NCI-H1105 (cell line): ENCODE results near the gene CYBRD1.
A peak's percentile ranks its signal among the peaks of the same experiment; 100 is the strongest.
"Not testable (repeated sequence)": the region's sequence is repeated elsewhere in the genome, so short reads cannot be mapped to it uniquely, and the experiment has no call there.

Source experiments
- DNase-seq: peaks from one replicate; lab custom pipeline; 2025; lab: John Stamatoyannopoulos, UW

CYBRD1 gene, protein sequence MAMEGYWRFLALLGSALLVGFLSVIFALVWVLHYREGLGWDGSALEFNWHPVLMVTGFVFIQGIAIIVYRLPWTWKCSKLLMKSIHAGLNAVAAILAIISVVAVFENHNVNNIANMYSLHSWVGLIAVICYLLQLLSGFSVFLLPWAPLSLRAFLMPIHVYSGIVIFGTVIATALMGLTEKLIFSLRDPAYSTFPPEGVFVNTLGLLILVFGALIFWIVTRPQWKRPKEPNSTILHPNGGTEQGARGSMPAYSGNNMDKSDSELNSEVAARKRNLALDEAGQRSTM

DNA sequence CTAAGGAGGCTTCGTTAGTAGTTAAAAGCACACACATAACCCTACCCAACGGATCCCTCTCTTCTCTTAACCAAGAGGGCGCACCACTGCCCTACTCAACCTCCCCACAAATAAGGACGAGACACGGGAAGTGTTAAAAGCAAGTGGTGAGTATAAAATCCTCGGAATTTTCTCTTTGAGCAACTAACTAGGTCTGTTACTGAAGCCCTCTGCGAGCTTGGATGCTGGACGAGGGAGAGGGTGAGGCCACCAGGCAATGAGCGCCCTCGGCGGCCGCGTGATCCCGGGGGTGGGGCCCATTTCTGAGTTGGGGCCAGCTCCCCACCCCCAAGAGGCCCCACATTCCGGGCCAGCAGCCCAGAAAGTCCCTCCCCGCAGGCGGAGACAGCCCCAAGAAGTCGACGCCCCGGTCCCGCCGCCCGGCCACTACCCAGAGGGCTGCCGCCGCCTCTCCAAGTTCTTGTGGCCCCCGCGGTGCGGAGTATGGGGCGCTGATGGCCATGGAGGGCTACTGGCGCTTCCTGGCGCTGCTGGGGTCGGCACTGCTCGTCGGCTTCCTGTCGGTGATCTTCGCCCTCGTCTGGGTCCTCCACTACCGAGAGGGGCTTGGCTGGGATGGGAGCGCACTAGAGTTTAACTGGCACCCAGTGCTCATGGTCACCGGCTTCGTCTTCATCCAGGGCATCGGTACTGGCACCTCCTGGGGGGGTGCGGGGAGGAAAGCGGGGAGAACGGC lies at the start of gene CYBRD1:
CYBRD1 (plus strand) TSS at position 423 of the 736 bp plus-strand sequence; CDS start at position 495, 72 bp downstream.
- peak; percentile 5 for DNase-seq

DNA sequence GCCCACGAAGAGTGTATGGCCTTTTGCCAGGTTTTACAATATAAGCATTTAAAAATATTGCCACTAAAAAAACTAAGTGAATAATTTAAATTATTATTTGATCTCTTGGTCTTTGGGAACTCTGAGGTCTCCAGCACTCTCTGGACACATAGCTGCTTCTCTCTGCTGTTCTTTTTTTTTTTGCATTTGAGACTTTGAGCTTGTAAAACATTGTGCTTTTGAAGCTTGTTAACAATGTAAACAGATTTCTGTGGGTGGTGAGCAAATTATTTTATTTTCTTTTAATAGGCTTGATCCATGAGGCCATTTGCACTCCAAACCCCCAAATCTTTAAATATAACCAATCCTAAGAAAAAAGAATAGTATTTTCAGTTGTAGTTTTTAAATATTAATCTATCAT lies 46.3 kb upstream of the CYBRD1 start:
- no peak for DNase-seq

DNA sequence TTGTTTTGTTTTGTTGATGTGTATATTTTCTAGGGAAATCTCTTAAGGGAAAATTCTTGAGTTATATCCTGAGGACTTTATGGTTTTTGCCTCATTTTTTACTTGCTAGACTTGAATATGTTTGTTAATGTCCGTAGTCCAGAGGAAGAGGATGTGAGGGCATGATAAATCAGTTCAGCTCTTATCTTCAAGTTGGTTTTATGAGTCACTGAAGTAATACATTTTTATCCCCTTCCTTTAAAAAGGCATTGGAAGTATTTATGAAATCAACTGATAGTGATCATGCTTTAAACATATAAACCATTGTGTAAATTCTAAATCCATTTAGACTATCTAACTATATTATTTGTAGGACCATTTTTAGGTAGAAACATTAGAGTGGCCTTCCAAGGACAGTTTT lies 43.9 kb upstream of the CYBRD1 start:
- no peak for DNase-seq

DNA sequence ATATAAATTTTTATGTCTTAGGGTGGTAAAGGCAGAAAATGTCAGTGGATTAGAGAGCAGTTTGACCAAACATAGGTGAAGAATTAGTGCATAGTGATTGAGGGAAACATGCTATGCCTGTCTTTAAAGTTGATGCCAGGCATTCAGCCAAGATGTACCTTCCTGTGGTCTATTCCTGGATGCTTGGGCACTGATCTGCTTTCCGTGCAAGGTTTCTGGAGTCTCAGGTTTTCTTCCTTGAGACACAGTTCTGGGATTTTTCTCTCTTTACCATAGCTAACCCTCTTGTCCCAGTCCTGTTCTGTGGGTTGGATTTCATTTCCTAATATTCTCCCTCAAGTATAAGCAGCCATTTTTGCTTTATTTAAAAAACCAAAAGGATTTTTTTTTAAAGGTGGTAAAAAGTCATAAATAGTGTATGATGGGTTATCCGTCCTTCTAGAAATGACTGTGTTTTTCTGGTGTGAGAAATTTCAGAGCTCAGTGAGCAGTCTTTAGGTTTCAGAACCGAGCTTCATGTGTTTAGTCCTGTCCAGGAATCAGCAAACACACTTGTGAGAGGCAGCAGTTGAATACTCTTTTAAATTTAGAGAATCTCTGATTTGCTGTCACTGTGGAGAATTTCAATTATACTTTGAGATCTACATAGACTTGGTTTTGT lies 43.0 kb upstream of the CYBRD1 start:
- DNase-seq = no peak

DNA sequence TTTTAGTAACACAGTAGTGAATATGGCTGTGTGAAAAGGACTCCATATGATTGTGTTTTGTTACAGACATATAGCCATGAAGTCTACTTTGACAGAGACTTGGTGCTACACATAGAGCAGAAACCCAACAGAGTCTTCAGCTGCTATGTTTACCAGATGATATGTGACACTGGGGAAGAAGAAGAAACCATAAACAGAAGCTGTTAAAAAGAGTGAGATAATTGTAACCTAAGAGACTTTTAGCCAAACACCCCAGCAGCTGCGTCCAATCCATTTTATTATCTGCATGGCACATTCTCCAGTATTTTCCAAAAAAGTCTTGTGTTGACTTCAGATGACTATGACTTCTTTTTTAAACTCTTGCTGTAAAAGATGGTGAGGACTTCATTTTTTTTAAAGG lies 41.4 kb upstream of the CYBRD1 start:
- no peak for DNase-seq

DNA sequence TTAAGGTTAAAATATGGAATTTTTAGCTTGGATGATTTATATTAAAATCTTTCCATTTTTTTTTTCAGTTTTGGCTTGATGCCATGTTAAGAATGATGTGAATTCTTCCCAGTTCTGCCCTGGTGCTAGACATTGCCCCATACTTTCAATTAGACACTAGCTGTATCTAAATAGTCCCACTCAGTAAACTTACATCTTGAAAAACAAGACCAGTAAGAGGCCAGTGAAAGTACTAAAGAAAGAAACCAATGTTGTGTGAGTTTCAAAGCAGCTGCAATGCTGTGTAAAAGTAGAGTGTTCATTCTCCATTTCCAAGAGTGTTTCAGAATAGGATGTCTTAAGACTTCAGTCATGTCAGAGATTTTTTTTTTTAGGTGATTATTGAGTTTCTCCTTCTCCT lies 40.0 kb upstream of the CYBRD1 start:
- DNase-seq = no peak

DNA sequence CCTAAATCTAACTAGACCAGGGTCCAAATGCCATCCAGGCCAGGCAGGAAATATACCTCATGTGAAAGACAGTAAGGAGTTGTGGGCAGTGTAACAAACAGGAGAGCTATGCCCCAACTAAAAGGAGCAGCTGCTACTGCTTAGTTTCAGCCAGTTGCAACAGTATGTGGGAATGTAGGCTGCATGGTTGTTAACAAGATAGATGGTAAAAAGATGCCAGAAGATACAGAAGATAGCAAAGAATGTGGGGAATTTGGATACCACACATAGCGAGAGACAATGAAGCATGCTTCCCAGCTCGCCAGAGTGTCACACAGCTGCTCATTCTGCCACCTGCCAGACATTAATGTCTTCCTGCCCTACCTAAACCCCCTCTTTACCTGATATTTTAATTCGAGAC lies 39.4 kb upstream of the CYBRD1 start:
- DNase-seq = no peak

DNA sequence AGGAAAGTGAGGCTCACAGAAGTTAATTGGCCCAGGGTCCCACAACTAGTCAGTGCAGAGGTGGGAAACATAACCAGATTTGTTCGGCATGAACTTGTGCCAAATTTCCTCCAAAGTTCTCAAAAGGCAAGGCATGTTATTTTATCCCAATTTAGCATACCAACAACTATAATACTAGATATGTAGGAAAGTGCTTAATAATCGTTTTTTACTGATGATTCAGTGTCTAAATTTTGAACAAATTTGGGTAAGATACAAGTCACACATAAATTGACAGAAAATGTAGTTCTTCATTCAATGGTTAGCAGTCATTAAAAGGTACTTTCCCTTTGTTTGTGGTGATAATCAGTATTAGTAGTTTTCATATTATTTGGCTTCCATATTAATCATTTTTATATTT lies 38.5 kb upstream of the CYBRD1 start:
- DNase-seq = no peak

DNA sequence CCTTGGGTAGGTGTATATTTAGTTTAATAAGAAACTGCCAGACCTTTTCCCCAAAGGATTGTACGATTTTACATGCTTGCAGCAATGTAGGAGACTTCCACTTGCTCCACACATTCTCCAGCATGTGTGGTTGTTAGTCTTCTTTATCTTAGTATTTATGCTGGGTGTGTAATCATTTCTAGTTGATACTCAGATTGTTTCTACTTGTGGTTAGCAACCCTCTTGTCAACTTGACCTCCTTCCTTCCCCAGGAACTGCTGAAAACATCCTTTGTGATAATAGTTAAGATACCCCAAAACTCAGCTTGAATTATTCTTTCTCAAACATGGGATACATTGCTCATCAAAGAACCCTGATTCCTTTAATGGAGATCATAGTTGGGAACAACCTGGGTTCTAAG lies 37.2 kb upstream of the CYBRD1 start:
- no peak for DNase-seq

DNA sequence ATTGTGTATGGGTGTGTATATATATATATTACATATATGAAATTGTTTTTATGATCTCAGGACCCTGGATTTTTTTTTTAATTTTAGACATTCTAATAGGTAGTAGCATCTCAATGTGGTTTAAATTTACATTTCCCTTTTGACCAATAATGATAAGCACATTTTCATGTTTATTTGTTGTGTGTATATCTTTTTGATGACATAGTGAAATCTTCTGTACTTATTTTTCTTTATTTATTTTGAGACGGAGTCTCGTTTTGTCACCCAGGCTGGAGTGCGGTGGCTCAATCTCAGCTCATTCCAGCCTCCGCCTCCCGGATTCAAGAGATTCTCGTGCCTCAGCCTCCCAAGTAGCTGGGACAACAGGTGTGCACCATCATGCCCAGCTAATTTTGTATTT lies 35.1 kb upstream of the CYBRD1 start:
- DNase-seq = no peak

DNA sequence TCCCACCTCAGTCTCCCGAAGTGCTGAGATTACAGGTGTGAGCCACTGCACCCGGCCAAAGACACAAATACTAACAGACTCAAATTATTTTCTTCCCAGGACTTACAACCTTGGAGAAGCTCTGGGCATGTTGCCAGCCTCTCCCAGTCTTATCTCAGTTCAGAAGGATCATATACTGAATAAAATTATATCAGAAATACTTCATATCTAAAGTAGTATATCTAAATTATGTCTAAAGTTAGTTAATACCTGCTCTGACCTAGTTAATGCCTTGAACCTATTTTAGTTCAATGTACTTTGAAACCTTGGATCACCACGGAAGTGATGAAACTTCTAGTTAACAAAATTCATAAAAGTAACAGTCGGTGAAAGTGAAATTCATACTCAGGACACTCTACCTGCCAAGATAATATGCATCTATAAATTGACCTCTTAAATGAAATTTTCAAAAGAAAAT lies 34.4 kb upstream of the CYBRD1 start:
- no peak for DNase-seq

DNA sequence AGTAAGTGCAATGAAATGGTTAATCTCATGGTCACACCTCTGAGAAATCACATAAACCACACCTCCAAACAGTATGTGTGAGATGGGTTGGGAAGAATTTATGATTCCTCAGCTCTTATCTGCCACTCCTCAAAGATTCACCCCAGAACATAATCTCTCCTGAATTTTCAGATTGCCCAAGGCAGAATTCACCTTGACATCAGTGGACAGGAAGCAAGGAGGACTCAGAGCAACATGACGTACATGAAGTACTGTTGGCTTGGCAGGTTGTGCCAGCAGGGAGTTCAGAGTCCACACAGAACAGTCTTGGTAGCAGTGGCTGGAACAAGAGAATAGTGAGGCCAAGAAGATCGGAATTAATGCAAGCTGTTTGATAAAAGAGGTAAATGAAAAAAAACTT lies 31.7 kb upstream of the CYBRD1 start:
- no peak for DNase-seq

DNA sequence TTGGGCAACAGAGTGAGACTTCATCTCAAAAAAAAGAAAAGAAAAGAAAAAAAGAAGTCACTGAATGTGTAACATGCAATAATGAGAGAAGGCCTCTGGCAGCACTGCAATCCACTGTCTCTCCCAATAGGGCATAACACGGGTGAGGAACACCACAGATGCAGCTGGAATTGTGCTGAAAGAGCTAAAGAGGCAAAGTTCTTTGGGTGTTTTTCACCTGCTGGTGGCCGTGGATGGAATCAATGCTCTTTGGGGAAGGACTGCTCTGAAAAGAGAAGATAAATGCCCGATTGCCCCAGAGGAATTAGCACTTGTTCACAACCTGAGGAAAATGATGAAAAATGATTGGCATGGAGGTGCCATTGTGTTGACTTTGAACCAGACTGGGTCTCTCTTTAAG lies 31.0 kb upstream of the CYBRD1 start:
- no peak for DNase-seq

DNA sequence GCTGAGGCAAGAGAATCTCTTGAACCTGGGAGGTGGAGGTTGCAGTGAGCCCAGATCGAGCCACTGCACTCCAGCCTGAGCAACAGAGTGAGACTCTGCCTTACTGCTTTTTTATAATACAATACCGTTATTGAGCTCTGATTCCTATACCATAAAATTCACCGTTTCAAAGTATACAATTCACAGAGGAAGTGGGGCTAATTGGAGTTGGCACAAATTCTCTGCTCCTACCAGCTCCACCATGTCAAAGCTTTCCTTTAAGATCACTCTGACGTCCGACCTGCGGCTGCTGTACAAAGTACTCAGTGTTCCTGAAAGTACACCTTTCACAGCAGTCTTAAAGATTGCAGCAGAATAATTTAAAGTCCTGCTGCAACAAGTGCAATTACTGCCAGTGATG lies 29.6 kb upstream of the CYBRD1 start:
- no peak for DNase-seq

DNA sequence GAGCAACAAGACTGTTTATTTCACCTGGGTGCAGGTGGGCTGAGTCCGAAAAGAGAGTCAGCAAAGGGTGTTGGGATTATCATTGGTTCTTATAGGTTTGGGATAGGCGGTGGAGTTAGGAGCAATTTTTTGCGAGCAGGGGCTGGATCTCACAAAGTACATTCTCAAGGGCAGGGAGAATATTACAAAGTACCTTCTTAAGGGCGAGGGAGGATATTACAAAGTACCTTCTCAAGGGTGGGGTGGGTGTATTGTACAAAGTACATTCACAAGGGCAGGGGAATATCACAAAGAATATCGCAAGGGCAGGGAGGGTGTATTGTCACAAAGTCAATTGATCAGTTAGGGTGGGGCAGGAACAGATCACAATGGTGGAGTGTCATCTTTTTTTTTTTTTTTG lies 24.6 kb upstream of the CYBRD1 start:
- not testable (repeated sequence) for DNase-seq

DNA sequence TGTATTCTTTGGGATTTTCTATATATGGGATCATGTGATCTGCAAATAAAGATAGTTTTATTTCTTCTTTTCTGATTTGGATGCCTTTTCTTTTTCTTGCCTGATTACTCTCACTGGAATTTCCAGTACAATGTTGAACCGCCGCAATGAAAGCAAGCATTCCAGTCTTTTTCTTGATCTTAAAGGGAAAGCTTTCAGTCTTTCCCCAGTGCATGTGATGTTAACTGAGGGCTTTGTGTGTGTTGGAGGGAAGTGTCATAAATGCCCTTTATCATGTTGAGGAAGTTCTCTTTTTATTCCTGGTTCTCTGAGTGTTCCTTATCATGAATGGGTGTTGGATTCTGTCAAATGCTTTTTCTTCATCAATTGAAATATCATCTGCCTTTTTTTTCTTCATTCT lies 16.9 kb upstream of the CYBRD1 start:
- DNase-seq = no peak

DNA sequence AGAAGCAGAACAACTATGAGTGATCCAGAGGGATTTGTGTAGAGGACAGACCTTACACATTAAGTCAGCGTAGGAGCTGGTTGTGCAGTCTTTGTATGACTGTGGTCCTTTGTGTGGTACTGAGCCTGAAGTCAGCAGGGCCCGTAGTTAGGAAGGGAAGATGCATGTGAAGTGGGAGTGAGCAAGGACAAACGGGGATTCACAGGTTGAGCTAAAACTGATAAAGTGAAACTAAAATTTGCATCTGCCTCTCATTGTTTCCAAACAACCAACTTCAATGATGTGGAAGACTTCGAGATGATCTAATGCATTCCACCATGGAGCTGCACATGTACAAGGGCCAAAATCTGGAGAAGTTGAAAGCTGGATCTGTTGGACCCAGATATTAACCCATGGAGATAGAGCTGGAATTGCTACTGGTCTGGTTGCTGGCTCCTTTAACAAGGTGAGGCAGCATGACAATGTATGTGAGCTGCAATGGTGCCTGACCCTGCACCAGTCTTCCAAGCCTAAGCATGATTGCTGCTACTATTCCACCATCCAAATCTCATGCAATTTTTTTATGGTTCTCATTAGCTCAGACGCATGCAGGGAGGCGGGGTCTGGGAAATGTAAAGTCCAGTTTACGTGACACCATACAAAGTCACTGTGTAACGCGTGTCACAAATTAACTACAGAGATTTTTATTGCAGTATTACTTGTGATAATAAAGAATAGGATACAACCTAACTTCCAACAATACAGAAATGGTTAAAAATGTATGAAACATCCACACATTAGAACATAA lies 12.1 kb upstream of the CYBRD1 start:
- DNase-seq = no peak

DNA sequence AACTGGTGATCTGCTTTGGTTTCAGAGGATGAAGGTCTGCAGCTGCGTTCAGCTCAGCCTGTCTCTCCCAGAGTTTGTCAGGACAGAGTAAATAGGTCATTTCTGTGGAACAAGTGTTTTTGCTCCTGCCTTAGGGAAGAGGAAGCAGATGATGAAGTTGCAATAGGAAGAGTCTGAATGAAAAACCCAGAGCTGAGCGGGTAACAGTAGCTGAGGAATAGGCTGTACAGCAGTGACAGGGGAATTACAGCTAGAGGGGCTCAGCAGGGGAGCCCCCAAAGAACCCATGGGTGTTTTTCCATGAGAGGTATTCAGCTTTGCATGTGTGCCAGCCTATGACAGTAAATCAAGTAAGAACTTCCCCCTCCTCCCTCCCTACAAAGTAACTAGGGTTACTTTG lies 10.3 kb upstream of the CYBRD1 start:
- no peak for DNase-seq

DNA sequence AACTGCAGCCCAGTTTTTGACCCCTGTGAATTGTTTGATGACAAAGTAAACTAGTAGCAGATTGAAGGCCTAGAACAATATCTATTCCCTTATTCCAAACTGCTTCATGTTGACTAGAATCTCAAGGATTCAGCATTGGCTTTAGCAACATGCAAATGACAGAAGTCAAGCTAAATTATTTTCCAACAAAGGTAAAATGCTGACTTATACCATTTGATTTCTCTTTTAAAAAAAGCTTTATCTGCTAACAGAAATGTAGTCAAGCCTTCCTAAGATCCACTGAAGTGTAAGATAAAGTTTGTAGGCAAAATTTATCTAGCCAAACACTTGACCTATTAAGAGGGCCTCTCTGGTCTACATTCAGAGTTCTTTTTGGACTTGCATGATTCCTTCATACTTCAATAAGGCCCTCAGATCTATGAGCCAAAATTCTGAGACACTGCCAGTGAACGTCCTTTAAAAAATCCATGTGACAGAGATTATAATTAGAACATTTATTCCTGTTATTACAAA lies 9.5 kb upstream of the CYBRD1 start:
- no peak for DNase-seq

DNA sequence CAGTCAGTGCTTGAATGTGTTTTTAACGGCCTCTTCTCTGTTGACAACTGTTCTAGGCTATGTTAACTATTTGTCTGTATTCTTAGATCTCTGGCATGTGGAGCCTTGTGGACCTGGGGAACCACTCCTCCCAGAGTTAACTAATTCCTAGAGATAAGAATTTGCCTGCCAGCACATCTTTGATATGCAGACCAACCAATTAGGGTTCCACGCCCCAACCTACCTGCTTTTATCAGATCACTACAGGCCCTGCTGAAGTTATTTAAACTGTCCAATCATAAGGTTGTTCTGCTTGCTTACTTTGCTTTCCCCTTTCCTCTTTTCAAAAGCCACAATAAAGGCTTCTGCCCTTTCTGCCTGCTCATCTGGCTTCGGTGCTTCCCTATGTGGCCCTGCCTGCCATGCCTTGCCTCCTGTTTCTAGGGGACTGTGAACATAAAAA lies 8.5 kb upstream of the CYBRD1 start:
- DNase-seq = no peak

DNA sequence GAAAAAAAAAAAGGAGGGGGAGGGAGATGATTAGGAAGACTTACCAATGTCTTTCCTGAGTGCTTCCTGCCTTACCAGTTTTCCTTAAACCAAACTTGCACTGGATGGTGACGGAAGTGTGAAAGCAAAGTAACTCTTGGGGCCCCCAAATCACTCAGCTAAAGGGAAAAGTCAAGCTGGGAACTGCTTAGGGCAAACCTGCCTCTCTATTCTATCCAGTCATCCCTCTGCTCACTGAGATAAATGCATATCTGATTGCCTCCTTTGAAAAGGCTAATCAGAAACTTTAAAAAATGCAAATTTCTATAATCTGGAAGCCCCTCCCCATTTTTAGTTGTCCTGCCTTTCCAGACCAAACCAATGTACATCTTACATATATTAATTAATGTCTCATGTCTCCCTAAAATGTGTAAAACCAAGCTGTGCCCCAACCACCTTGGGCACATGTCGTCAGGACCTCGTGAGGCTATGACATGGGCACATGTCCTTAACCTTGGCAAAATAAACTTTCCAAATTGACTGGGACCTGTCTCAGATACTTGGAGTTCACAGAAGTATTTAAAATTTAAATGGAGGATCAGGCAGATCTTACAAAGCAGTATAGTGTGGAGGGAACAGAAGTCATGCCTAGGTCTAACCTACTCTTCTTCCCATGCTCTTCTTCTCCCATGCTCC lies 7.2 kb upstream of the CYBRD1 start:
- DNase-seq = no peak
